Measurements from ENCODE around the gene TDRD10. TPM values are rescaled to one million over a fixed set of nuclear protein-coding genes. Genes with fewer than 3 reads are reported as not detected.

TDRD10 gene, protein sequence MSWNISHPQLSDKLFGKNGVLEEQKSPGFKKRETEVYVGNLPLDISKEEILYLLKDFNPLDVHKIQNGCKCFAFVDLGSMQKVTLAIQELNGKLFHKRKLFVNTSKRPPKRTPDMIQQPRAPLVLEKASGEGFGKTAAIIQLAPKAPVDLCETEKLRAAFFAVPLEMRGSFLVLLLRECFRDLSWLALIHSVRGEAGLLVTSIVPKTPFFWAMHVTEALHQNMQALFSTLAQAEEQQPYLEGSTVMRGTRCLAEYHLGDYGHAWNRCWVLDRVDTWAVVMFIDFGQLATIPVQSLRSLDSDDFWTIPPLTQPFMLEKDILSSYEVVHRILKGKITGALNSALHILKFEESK
- total RNA-seq (2021) (not detected in 2 replicates), Bru-seq, nascent RNA (percentile 2 among the genes with signal in this experiment), BruChase-seq, experiment 1, labeled RNA remaining after a 2-hour chase (not detected), BruChase-seq, experiment 2, labeled RNA remaining after a 6-hour chase (percentile 2 among the genes with signal in this experiment)
- long read RNA-seq: 0 reads

DNA sequence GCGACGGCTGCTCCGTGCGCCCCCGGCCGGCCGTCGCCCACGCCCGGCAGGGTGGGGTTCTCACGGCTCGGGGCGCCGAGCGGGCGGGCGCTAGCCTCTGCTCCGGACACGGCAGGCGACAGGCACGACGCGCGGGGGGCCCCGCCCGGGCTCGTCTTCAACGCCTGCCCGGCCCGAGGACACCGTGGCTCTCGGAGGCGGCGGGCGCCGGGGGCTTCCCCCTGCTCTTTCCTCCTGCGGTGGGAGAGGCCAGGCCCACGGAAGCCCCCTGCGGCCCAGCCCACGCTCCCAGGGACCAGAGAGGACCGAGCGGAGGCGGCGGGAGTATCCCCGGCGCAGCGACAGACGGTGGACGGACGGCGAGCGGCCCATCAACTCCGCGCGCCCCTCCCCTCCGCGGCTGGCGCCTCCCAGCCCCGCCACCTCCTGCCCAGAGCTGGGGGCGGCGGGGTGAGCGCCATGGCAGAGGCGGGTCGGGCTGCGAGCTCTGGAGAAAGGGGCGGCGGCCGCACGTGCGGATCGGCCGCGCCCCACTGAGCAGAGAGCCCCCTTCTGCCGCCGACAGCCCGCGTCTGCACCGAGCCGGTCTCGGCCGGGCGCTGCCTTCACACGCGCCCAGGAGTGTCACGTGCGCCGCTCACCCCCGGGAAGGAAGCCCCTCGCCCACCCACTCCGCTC lies at the start of gene TDRD10, which contains the start of gene SHE:
Gene TDRD10 (plus strand): TSS at position 154 of the 678 bp plus-strand sequence. CDS start 4,685 bp downstream, outside the sequence.
Gene SHE (minus strand): TSS at position 347 of the 678 bp plus-strand sequence. CDS start 386 bp downstream, outside the sequence.
- DNase-seq (ENCODE audit: low spot score): no peak
- POLR2A ChIA-PET (ENCODE audit: low non-redundant PET): no interaction called here
- no TSS peak for BruUV-seq (replicated peaks)
- Histone ChIP-seq H3K27ac (ENCODE audit: low read depth, low read length, poor library complexity, severe bottlenecking) (no peak within 1 kb of the TSS), H3K9me3 (ENCODE audit: low read depth, low read length, poor library complexity, severe bottlenecking) (no peaks in the 10 kb centered on the region), H3K4me3 (ENCODE audit: low read depth, low read length, poor library complexity, severe bottlenecking) (peak within 1 kb of the TSS; percentile 16), H3K4me1 (ENCODE audit: insufficient read depth, low read length, poor library complexity, severe bottlenecking) (peaks cover 6% of the 10 kb centered on the region), H3K36me3 (ENCODE audit: insufficient read depth, low read length, poor library complexity, severe bottlenecking) (no peaks in the 10 kb centered on the region), H3K27me3 (replicated peaks; ENCODE audit: insufficient read depth, low read depth, low read length, poor library complexity) (peaks cover 85% of the 10 kb centered on the region)
- intact Hi-C loops (cut with micrococcal nuclease; ENCODE audit: unreplicated experiment): no loop called here
- TF ChIP-seq EZH2 (IDR thresholded peaks at IDR 0.05; ENCODE audit: borderline replicate concordance, low read depth, low read length, poor library complexity, severe bottlenecking): peak; percentile 1
- TF ChIP-seq, protein P1, sequence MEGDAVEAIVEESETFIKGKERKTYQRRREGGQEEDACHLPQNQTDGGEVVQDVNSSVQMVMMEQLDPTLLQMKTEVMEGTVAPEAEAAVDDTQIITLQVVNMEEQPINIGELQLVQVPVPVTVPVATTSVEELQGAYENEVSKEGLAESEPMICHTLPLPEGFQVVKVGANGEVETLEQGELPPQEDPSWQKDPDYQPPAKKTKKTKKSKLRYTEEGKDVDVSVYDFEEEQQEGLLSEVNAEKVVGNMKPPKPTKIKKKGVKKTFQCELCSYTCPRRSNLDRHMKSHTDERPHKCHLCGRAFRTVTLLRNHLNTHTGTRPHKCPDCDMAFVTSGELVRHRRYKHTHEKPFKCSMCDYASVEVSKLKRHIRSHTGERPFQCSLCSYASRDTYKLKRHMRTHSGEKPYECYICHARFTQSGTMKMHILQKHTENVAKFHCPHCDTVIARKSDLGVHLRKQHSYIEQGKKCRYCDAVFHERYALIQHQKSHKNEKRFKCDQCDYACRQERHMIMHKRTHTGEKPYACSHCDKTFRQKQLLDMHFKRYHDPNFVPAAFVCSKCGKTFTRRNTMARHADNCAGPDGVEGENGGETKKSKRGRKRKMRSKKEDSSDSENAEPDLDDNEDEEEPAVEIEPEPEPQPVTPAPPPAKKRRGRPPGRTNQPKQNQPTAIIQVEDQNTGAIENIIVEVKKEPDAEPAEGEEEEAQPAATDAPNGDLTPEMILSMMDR (conservative IDR thresholded peaks at IDR 0.05; ENCODE audit: low read depth, low read length): no peak
- CTCF ChIA-PET: no interaction called here

DNA sequence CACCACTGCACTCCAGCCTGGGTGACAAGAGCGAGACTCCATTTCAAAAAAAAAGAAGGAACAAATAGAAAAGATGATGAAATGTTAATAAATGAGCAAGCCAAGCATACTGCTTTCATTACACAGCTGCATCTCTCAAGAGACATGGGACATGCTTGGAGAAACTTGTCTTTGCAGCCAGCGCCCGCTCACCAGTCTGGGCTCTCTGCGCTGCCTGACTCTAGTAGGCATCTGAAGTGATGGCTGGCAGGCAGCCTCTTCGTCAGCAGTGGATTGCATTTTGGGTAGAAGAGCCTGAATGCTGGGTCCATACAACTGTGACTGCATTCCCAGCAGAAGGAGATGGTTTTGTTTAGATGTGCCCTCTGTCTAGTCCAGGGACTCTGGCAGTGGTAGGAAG lies 48.9 kb upstream of the TDRD10 start:
- H3K27ac ChIP-seq (ENCODE audit: low read depth, low read length, poor library complexity, severe bottlenecking): no peak overlapping the region
- no peak overlapping the region for H3K4me3 ChIP-seq (ENCODE audit: low read depth, low read length, poor library complexity, severe bottlenecking)
- TF ChIP-seq, protein P1 (conservative IDR thresholded peaks at IDR 0.05; ENCODE audit: low read depth, low read length): no peak
- TF ChIP-seq EZH2 (IDR thresholded peaks at IDR 0.05; ENCODE audit: borderline replicate concordance, low read depth, low read length, poor library complexity, severe bottlenecking): no peak
- ChIA-PET POLR2A (ENCODE audit: low non-redundant PET) (no interaction called here), CTCF (no interaction called here)
- no peaks in the 10 kb centered on the region for H3K27me3 ChIP-seq (replicated peaks; ENCODE audit: insufficient read depth, low read depth, low read length, poor library complexity)
- intact Hi-C loops (cut with micrococcal nuclease; ENCODE audit: unreplicated experiment): no loop called here
- no TSS peak for BruUV-seq (replicated peaks)
- DNase-seq (ENCODE audit: low spot score): no peak
- no peaks in the 10 kb centered on the region for H3K36me3 ChIP-seq (ENCODE audit: insufficient read depth, low read length, poor library complexity, severe bottlenecking)
- peaks cover 5% of the 10 kb centered on the region for H3K4me1 ChIP-seq (ENCODE audit: insufficient read depth, low read length, poor library complexity, severe bottlenecking)
- no peaks in the 10 kb centered on the region for H3K9me3 ChIP-seq (ENCODE audit: low read depth, low read length, poor library complexity, severe bottlenecking)

DNA sequence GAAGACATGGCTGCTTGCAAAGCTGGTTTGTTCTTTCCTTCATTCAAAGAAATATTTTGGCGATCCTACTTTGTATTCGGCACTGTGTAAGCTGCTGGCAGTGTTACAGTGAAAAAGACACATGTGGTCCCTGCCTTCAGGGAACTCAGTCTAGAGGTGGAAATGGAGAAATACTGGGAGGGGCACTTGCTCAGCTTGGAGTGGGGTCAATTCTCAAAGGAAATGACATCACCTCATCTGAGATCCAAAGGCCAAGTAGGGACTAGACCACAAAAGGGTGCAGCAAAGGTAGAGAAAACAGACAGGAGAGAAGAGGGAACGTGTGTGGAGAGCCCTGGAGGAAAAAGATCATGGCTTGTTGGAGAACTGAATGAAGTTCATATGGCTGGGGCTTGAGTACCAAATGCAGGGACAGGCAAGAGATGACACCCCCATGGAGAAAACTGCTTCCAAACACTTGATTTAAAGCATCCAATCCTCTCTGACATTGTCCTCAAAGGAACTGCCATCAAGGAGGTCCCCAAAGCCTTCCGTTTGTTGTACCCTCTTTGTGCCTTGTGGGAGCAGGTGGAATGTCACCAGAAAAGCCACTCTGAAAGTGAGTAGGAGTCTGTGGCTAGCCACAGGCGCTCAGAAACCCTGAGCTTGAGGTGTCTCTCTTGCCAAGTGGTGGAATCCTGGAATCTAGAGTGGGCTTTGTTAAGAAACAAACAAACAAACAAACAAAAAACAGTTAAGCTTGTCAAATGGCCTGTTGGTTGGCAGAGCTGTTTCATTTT lies 48.3 kb upstream of the TDRD10 start:
- Histone ChIP-seq H3K4me3 (ENCODE audit: low read depth, low read length, poor library complexity, severe bottlenecking) (no peak overlapping the region), H3K36me3 (ENCODE audit: insufficient read depth, low read length, poor library complexity, severe bottlenecking) (no peaks in the 10 kb centered on the region), H3K9me3 (ENCODE audit: low read depth, low read length, poor library complexity, severe bottlenecking) (no peaks in the 10 kb centered on the region), H3K4me1 (ENCODE audit: insufficient read depth, low read length, poor library complexity, severe bottlenecking) (peaks cover under 1% of the 10 kb centered on the region), H3K27ac (ENCODE audit: low read depth, low read length, poor library complexity, severe bottlenecking) (no peak overlapping the region), H3K27me3 (replicated peaks; ENCODE audit: insufficient read depth, low read depth, low read length, poor library complexity) (no peaks in the 10 kb centered on the region)
- TF ChIP-seq, protein P1 (conservative IDR thresholded peaks at IDR 0.05; ENCODE audit: low read depth, low read length): no peak
- TF ChIP-seq EZH2 (IDR thresholded peaks at IDR 0.05; ENCODE audit: borderline replicate concordance, low read depth, low read length, poor library complexity, severe bottlenecking): no peak
- CTCF ChIA-PET: no interaction called here
- POLR2A ChIA-PET (ENCODE audit: low non-redundant PET): no interaction called here
- BruUV-seq (replicated peaks): no TSS peak
- no peak for DNase-seq (ENCODE audit: low spot score)
- intact Hi-C loops (cut with micrococcal nuclease; ENCODE audit: unreplicated experiment): no loop called here

Data from A673 (cell line).